ENCODE data around the gene ARRB1.
"Not testable (repeated sequence)": the region's sequence is repeated elsewhere in the genome, so short reads cannot be mapped to it uniquely, and the experiment has no call there.

ARRB1 gene

GRCh38 chr11:75298191-75298975 is 53.1 kb downstream of the ARRB1 start:
- no peak for DNase-seq (ENCODE audit: low spot score)

- peak; percentile 13 for DNase-seq (ENCODE audit: low spot score)
Observed at GRCh38 chr11:75293903-75294302, 57.6 kb downstream of the ARRB1 start.

- no peak for DNase-seq (ENCODE audit: low spot score)
Observed at GRCh38 chr11:75292943-75293342, 58.5 kb downstream of the ARRB1 start.

- DNase-seq (ENCODE audit: low spot score), result no peak
Observed at GRCh38 chr11:75291741-75292140, 59.7 kb downstream of the ARRB1 start.

GRCh38 chr11:75289919-75290318 is 61.5 kb downstream of the ARRB1 start:
- no peak for DNase-seq (ENCODE audit: low spot score)

- no peak for DNase-seq (ENCODE audit: low spot score)
Observed at GRCh38 chr11:75289511-75289760, 62.0 kb downstream of the ARRB1 start.

- no peak for DNase-seq (ENCODE audit: low spot score)
Observed at GRCh38 chr11:75287579-75287978, 63.9 kb downstream of the ARRB1 start.

- DNase-seq (ENCODE audit: low spot score), result no peak
Observed at GRCh38 chr11:75286826-75287465, 64.5 kb downstream of the ARRB1 start.

- no peak for DNase-seq (ENCODE audit: low spot score)
Observed at GRCh38 chr11:75285776-75286360, 65.6 kb downstream of the ARRB1 start.

GRCh38 chr11:75283391-75283931 is 68.0 kb downstream of the ARRB1 start:
- no peak for DNase-seq (ENCODE audit: low spot score)

- no peak for DNase-seq (ENCODE audit: low spot score)
Observed at GRCh38 chr11:75281469-75282095, 69.9 kb downstream of the ARRB1 start.

GRCh38 chr11:75280770-75281468 is 70.5 kb downstream of the ARRB1 start:
- no peak for DNase-seq (ENCODE audit: low spot score)

GRCh38 chr11:75280227-75280701 is 71.2 kb downstream of the ARRB1 start:
- DNase-seq (ENCODE audit: low spot score), result peak; percentile 78

- DNase-seq (ENCODE audit: low spot score), result no peak
Observed at GRCh38 chr11:75279273-75279672, 72.2 kb downstream of the ARRB1 start.

GRCh38 chr11:75277991-75278790 is 73.3 kb downstream of the ARRB1 start:
- no peak for DNase-seq (ENCODE audit: low spot score)

GRCh38 chr11:75277211-75277805 is 74.2 kb downstream of the ARRB1 start:
- no peak for DNase-seq (ENCODE audit: low spot score)

- DNase-seq (ENCODE audit: low spot score), result no peak
Observed at GRCh38 chr11:75276686-75277085, 74.8 kb downstream of the ARRB1 start.

GRCh38 chr11:75276186-75276585 is 75.3 kb downstream of the ARRB1 start:
- DNase-seq (ENCODE audit: low spot score), result no peak

GRCh38 chr11:75275581-75275980 is 75.9 kb downstream of the ARRB1 start:
- peak; percentile 66 for DNase-seq (ENCODE audit: low spot score)

- not testable (repeated sequence) for DNase-seq (ENCODE audit: low spot score)
Observed at GRCh38 chr11:75274716-75275115, 76.7 kb downstream of the ARRB1 start.
